HT-29 (cell line): ENCODE measurements around the gene IGBP1. TPM values are rescaled to one million over a fixed set of nuclear protein-coding genes. Genes with fewer than 3 reads are reported as not detected.
"Not testable (repeated sequence)": the region's sequence is repeated elsewhere in the genome, so short reads cannot be mapped to it uniquely, and the experiment has no call there.

Experiments used
- DNase-seq: peaks from one replicate; pipeline ENCODE4 v3.0.0-alpha.2; 2015; ENCODE audit warnings: low spot score
- total RNA-seq: library from RNA; depleted of rRNA; stranded (reverse); fragments of >200 nt; shearing (Covaris generic); gene quantifications from 2 replicates; pipeline ENCODE4 v1.2.3, GENCODE V29; 2014; rRNA removed

The IGBP1 gene
- 33.8 and 40.0 TPM in 2 replicates for total RNA-seq

- peak; percentile 91 for DNase-seq
Measured at GRCh38 chrX:70133303-70134115, at the start of gene IGBP1. IGBP1 (plus strand) TSS chrX:70133447; CDS start chrX:70133948, 501 bp downstream.

DNA sequence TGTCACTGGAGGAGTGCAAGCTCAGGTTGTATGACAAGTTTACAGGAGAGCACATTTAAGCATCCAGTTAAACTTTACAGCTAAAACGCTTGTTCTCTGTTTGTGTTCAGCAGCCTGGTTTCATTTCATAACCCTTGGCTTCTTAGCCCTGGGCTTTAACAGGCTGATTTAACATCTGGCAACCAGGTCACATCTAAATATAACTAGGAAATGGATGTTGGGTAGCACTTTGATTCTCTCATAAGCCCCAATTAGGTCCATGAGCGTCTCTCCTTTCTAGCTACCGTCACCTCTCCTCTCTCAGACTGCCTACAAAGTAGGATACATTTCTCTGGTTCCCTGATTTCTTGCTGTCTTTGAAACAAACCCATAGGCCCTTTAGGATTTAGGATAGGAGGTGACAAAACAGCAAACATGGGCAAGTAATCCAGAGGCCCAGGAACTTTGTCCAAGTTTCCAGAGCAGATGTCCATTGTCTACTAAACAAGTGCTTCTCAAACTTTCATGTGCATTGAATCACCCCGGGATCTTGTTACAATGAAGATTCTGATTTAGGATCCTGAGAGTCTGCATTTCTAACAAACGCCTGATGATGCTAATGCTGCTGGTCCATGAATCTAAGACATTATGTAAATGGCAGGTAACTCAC lies 48.5 kb upstream of the IGBP1 start:
- DNase-seq: no peak

DNA sequence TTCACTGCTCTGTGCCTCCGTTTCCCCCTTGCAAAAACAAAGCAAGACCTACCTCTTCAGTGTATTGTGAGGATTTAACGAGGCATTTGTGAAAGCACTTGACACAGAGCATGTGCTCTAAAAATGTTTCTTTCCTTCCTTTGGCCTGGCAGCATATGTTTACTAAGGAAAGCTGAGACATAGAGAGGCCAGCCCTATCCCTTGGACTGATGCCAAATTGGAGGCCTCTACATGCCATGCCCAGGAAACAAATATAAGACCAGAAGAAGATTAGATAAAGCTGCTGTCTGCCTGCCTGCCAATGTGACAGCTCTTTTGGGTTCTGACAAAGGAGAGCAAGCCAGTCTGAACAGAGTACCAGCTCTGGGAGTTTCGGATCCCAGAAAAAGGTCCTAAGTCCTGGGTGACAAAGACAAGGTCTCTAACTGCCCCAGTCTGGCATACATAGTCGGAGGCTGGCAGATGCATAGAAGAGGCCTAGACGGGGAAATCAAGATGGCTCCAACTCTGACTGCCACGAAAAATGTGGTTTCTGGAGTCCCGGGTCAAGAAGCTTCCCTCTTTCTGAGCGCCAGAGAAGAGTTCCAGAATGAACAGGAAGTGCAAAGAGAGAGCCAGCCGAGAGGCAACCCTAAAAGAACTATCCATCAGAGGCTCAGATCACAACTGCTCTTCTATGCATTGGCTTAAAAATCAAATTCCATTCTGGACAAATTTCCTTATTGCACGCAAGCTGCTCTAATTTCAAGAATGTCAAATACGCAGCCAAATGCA lies 45.2 kb upstream of the IGBP1 start:
- DNase-seq: peak; percentile 39

DNA sequence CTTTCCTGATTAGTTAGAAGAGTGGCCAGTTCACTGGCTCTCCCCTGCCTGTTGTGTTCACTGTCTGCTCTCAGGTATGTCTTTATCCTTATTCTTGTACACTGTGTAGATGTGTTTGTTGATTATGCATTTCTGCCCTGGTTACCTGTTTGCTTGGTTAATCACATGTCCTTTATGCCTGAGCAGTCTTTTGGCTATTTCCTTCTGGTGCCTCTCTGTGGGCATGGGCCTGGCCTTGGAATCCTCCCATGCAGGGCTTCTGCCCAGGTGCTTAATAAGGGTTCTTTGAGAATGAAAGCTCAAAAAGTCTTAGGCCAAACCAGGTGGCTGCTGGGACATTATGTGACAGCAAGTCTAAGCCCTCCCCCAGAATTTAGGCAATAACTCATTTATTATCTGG lies 44.5 kb upstream of the IGBP1 start:
- DNase-seq: no peak

- no peak for DNase-seq
Measured at GRCh38 chrX:70089604-70090297, 43.5 kb upstream of the IGBP1 start.

DNA sequence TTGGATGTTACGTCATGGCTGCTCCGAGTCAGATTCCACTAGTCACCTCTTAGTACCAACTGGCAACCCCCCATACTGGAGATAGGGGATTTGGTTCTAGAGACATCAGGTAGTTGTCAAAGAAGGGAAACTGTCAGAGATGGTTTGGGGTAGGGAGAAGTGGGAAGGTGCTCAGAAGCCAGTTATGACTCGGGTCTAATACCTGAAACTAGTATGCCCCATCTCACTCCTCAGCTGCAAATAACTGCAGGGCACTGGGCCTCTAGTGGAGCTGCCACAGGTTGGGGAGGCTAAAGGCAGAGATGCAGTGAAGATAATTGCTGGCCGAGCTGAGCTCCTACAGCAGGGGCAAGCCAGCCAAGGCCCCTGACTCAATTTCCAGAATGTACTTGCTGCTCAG lies 41.0 kb upstream of the IGBP1 start:
- DNase-seq: no peak

- peak; percentile 22 for DNase-seq
Measured at GRCh38 chrX:70096052-70096451, 37.2 kb upstream of the IGBP1 start.

DNA sequence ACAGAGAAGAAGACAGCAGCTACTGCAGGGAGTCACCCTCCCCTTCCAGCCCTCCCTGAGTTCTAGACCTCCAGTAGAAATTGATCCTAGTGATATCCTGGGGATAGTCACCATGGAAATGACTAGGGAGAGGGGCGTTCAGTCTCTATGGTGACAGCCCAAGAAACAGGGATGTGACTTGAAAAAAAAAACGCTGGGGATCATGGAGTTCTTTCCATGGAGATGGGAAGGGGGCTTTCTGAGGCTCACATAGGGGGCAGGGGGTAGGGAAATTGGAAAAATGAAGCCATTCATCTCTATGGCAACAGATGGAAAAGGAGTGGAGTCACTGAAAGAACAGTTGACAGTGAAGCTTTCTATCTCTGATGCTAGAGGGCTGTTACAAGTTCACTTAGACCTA lies 28.0 kb upstream of the IGBP1 start:
- DNase-seq: no peak

GRCh38 chrX:70111436-70112026 lies 21.7 kb upstream of the IGBP1 start:
- DNase-seq: not testable (repeated sequence)

DNA sequence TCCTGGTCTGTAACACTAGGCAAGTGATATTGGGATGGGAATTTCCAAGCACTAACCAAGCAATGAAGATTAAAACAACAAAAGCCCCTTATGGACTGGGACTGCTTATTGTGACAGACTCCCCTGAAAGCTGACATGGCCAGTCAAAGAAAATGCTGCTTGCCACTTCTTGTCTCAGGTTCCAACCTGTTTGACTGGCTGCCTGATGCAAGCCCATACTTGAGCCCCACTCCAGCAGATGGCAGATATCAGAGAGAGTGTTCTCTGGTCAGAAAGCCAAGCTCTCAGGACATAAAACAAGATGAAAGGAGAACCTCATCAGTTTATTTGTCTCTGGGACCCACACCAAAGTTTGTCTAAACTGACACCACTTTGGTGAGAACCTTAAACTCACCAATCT lies 15.5 kb upstream of the IGBP1 start:
- no peak for DNase-seq

DNA sequence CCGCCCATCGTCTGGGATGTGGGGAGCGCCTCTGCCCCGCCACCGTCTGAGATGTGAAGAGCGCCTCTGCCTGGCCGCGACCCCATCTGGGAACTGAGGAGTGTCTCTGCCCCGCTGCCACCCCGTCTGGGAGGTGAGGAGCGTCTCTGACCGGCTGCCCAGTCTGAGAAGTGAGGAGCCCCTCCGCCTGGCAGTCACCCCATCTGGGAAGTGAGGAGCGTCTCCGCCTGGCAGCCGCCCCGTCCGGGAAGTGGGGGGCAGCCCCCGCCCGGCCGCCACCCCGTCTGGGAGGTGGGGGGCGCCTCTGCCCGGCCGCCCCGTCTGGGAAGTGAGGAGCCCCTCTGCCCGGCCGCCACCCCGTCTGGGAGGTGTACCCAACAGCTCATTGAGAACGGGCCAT lies 10.2 kb upstream of the IGBP1 start:
- DNase-seq: not testable (repeated sequence)

- DNase-seq: no peak
Measured at GRCh38 chrX:70124678-70125077, 8.6 kb upstream of the IGBP1 start.

GRCh38 chrX:70128071-70128470 lies 5.2 kb upstream of the IGBP1 start:
- no peak for DNase-seq

DNA sequence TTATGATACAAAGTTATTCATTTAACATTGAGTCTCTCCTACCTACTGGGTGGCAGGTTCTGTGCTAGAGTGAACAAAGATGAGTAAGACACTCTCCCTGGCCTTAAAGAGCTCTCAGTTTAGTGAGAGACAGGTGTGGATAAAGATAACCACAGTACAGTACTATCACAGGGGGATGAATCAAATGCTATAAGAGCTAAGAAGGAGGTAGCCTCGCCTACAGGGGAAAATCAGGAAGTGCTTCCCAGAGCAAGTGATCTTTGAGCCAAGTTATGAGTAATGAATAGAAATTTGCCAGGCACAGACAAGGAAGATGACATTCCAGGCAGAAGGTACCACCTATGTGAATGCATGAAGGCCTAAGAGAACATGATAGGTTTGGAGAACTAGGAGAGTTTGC lies 3.4 kb upstream of the IGBP1 start:
- peak; percentile 13 for DNase-seq

- DNase-seq: no peak
Measured at GRCh38 chrX:70132224-70132623, 1.0 kb upstream of the IGBP1 start.

- DNase-seq: no peak
Measured at GRCh38 chrX:70132877-70133302, 357 bp upstream of the IGBP1 start.

GRCh38 chrX:70134116-70134477 lies 850 bp downstream of the IGBP1 start:
- peak; percentile 59 for DNase-seq

DNA sequence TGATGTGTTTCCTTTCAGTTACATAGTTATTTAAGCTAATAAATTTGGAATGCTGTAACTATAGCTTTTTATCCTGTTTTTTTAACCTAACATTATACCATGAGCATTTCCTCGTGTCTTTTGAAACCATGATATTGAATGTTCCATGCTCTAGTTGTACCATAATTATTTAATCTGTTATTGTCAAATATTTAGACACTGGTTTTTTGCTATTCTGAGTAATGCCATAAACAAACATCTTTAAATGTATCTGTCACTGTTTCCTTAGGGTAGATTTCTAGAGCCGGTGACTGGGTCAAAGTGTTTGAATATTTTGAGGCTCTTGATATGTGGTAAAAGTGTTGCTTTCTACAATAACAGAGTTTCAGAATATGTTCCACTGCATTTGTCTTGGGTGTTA lies 5.4 kb downstream of the IGBP1 start:
- no peak for DNase-seq

DNA sequence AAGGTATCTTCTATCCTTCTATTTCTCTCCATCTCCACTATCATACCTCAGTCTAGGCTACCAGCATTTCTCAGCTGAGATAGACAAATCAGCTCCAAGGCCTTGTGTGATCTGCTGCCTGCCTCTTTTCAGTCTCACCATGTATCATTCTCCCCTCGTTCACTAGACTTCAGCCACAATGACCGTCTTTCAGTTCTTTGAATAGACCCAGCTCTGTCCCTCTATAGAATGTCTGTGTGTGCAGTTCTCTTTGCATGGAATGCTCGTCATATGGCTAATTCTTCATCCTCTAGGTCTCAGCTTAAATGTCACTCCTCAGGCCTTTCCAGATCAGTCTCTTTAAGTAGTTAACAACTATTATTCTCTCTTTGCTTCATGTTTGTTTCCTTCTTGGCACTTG lies 6.5 kb downstream of the IGBP1 start:
- DNase-seq: no peak

GRCh38 chrX:70141373-70141772 lies 8.1 kb downstream of the IGBP1 start:
- DNase-seq: no peak
